ENCODE data around the gene C6orf136. TPM values are rescaled to one million over a fixed set of nuclear protein-coding genes. Genes with fewer than 3 reads are reported as not detected.
"Not testable (repeated sequence)": the region's sequence is repeated elsewhere in the genome, so short reads cannot be mapped to it uniquely, and the experiment has no call there.

The C6orf136 gene
- total RNA-seq, 1 donor from 2014 or later = 15.7 TPM

DNA sequence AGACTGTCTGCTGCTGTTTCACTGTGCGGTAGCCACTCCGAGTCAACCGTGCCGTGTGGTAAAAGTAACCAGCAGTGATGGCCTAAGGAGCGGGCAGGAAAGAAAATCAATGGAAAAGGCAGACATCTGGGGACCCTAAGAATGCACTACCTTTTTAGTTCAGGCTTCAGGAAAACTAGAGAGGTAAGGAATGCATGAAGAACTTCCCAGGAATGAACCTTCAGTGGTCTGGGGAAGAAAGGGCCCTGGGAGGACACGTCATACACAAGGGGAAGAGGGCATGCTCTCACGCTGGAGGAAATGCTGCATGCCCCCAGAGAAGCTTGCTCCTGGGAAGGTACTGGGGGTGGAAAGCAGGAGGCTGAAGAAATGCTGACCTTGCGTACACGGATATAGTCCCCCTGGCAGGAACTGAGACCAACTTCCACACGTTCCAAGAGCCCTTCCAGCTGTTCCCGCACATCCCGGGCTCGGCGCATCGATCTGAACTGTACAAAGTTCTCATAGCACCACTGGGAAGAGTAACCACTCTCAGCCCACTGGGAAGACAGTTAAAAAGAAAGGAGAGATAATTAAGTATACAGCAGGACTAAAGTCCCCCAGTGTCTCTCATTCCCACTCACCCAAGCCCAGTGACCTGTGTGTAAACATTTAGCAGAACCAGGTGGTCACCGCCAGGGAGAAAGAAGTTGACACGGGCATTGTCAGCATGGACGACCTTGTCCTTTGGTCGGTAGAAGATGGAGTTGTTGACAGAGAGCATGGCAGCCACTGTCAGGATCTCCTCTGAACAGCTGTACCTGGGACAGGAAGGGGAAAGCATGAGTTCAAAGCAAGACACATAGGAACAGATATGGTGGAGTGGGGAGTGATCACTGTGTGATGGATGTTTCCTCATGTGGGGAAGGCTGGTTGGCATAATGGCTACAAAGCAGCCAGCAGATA is 8.1 kb downstream of the C6orf136 start:
- Histone ChIP-seq H3K27me3 (no peaks in the 10 kb centered on the region), H3K27ac (no peak overlapping the region), H3K4me3 (no peak overlapping the region), H3K36me3 (peaks cover 0 to 87% of the 10 kb centered on the region in 2 donors), H3K4me1 (no peaks in the 10 kb centered on the region), H3K9me3 (no peaks in the 10 kb centered on the region)
- intact Hi-C loops (cut with DNase I) = no loop called here
- no peak for DNase-seq (ENCODE audit: extremely low spot score in 2 of 2)
- TF ChIP-seq POLR2AphosphoS5 (IDR thresholded peaks at IDR 0.05; ENCODE audit: insufficient read depth in 1 of 2, low read depth in 1 of 2) (no peak), POLR2A (IDR thresholded peaks at IDR 0.05) (no peak)
- TF ChIP-seq, protein P1, sequence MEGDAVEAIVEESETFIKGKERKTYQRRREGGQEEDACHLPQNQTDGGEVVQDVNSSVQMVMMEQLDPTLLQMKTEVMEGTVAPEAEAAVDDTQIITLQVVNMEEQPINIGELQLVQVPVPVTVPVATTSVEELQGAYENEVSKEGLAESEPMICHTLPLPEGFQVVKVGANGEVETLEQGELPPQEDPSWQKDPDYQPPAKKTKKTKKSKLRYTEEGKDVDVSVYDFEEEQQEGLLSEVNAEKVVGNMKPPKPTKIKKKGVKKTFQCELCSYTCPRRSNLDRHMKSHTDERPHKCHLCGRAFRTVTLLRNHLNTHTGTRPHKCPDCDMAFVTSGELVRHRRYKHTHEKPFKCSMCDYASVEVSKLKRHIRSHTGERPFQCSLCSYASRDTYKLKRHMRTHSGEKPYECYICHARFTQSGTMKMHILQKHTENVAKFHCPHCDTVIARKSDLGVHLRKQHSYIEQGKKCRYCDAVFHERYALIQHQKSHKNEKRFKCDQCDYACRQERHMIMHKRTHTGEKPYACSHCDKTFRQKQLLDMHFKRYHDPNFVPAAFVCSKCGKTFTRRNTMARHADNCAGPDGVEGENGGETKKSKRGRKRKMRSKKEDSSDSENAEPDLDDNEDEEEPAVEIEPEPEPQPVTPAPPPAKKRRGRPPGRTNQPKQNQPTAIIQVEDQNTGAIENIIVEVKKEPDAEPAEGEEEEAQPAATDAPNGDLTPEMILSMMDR (IDR thresholded peaks at IDR 0.05) = no peak

DNA sequence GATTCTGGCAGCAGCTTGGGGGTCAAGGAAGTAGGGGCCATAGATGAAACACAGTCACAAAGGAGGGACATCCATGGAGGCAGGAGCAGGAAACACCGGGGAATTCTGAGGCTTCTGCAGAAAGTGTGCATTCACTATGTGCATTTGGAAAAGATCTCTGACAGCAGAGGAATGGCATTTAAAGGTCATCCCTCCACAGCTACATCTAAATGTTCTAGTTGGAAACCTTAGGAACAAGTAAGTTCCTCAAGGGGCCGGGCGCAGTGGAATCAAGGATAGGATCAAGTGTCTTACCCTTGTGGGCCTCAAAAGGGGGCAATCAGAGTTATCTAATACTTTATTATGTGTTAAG is 8.8 kb downstream of the C6orf136 start:
- TF ChIP-seq POLR2A (IDR thresholded peaks at IDR 0.05) = no peak
- TF ChIP-seq, protein P1 (IDR thresholded peaks at IDR 0.05) = no peak
- no peak for TF ChIP-seq POLR2AphosphoS5 (IDR thresholded peaks at IDR 0.05; ENCODE audit: insufficient read depth in 1 of 2, low read depth in 1 of 2)
- H3K36me3 ChIP-seq = peaks cover 0 to 87% of the 10 kb centered on the region in 2 donors
- no peaks in the 10 kb centered on the region for H3K27me3 ChIP-seq
- intact Hi-C loops (cut with DNase I) = no loop called here
- DNase-seq (ENCODE audit: extremely low spot score in 2 of 2) = no peak
- H3K27ac ChIP-seq = no peak overlapping the region
- H3K4me3 ChIP-seq = no peak overlapping the region
- H3K4me1 ChIP-seq = no peaks in the 10 kb centered on the region
- no peaks in the 10 kb centered on the region for H3K9me3 ChIP-seq

DNA sequence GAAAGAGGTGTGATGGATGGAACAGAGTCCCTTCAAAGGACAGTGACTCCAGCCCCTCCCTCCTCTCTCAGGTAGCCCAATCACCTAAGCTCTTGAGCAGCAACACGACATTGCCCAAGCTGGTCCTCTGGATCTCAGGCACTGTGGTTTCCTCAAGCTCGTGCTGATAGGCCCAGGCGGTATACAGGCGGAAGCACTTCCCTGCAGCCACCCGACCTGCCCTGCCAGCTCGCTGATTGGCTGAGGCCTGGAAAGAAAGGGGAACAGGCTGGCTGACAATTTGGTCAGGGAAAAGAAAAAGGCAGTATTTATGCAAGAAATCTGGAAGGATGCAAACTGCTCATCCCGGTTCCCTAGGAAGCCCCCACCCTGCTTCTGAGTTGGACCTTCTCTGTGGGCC is 9.6 kb downstream of the C6orf136 start:
- Histone ChIP-seq H3K27me3 (no peaks in the 10 kb centered on the region), H3K9me3 (no peaks in the 10 kb centered on the region), H3K4me3 (no peak overlapping the region), H3K36me3 (peaks cover 0 to 88% of the 10 kb centered on the region in 2 donors), H3K4me1 (no peaks in the 10 kb centered on the region), H3K27ac (no peak overlapping the region)
- no peak for TF ChIP-seq POLR2A (IDR thresholded peaks at IDR 0.05)
- TF ChIP-seq POLR2AphosphoS5 (IDR thresholded peaks at IDR 0.05; ENCODE audit: insufficient read depth in 1 of 2, low read depth in 1 of 2) = no peak
- TF ChIP-seq, protein P1 (IDR thresholded peaks at IDR 0.05) = no peak
- no peak for DNase-seq (ENCODE audit: extremely low spot score in 2 of 2)
- intact Hi-C loops (cut with DNase I) = no loop called here

DNA sequence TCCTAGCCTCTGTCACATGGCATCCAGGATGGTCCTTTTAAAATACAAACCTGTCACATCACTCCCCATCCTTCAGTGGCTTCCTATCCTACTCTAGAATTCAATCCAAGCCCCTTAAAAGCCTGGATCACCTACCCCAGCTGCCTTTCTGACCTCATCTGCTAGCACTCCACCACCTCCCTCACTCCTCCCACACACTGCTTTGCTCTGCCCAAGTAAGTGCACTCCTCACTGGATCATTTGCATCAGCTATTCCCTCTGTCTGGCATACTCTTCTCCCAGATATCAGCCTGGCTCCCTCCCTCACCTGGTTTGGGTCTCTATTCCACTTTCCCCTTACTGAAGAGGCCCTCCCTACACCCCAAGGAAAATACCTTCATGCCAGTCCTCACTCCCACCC is 10.5 kb downstream of the C6orf136 start:
- Histone ChIP-seq H3K4me1 (no peaks in the 10 kb centered on the region), H3K27ac (no peak overlapping the region), H3K27me3 (no peaks in the 10 kb centered on the region), H3K36me3 (peaks cover 0 to 88% of the 10 kb centered on the region in 2 donors), H3K9me3 (no peaks in the 10 kb centered on the region), H3K4me3 (no peak overlapping the region)
- TF ChIP-seq, protein P1 (IDR thresholded peaks at IDR 0.05) = no peak
- TF ChIP-seq POLR2A (IDR thresholded peaks at IDR 0.05) (no peak), POLR2AphosphoS5 (IDR thresholded peaks at IDR 0.05; ENCODE audit: insufficient read depth in 1 of 2, low read depth in 1 of 2) (no peak)
- intact Hi-C loops (cut with DNase I) = no loop called here
- DNase-seq (ENCODE audit: extremely low spot score in 2 of 2) = no peak

DNA sequence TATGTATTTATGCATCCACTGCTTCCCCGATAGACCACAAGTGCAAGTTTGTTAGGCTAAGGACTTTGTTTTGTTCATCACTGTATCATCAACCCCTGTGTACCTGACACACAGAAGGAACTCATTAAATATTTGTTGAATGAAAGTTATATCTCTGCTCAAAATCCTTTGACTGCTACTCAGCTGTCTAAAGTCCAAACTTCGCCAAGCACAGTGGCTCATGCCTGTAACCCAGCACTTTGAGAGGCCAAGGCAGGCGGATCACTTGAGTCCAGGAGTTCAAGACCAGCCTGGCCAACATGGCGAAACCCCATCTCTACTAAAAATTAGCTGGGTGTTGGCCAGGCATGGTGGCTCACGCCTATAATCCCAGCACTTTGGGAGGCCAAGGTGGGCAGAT is 11.0 kb downstream of the C6orf136 start:
- H3K27me3 ChIP-seq; H3K4me1 ChIP-seq; intact Hi-C loops (cut with DNase I); H3K27ac ChIP-seq; H3K4me3 ChIP-seq; DNase-seq (ENCODE audit: extremely low spot score in 2 of 2); H3K9me3 ChIP-seq: not testable (repeated sequence)
- H3K36me3 ChIP-seq = peaks cover 0 to 88% of the 10 kb centered on the region in 2 donors

Measured in vagina (tissue), 2 donors.